HG02852 (cell line): Measurements from ENCODE around the gene LRR1.
"Not testable (repeated sequence)": the region's sequence is repeated elsewhere in the genome, so short reads cannot be mapped to it uniquely, and the experiment has no call there.

Experiments
- ATAC-seq: cut with Tn5 transposase; IDR thresholded peaks from one replicate; pipeline ENCODE4 v1.9.1; 2021; ENCODE audit warnings: mild to moderate bottlenecking, moderate library complexity; ENCODE audit not compliant: unreplicated experiment

Gene LRR1, protein sequence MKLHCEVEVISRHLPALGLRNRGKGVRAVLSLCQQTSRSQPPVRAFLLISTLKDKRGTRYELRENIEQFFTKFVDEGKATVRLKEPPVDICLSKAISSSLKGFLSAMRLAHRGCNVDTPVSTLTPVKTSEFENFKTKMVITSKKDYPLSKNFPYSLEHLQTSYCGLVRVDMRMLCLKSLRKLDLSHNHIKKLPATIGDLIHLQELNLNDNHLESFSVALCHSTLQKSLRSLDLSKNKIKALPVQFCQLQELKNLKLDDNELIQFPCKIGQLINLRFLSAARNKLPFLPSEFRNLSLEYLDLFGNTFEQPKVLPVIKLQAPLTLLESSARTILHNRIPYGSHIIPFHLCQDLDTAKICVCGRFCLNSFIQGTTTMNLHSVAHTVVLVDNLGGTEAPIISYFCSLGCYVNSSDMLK

DNA sequence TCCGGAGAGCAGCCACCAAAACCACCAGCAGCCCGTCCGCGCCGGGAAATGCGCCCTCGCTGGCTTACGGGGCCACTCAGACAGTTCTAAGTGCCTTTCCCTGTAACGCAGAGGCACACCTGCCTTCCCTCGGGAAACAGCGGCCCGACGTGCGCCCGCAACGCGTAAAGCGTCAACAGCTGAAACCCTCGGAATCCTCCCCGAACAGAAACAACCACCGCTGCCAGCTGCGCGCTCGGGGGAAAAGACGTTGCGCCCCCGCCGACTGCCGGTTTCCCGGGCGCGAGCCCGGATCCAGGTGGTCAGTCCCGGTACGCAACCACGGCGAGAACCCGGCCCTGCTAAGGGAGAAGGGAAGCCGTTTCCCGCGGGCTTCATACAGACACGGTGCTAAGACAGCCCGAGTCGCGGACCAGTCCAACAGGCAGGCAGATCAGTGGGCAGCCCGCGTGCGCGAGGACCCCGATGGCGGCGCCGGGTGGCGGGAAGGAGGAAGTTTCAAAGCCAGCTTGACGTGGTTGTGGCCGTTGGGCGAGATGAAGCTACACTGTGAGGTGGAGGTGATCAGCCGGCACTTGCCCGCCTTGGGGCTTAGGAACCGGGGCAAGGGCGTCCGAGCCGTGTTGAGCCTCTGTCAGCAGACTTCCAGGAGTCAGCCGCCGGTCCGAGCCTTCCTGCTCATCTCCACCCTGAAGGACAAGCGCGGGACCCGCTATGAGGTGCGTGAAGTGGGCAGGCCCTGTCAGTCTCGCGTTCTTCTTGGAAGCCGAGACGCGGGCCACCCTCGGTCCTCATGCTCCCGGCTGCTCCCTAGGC, at the start of gene LRR1:
Gene LRR1, plus strand, starts transcription at position 456 of the 816 bp plus-strand sequence. Its CDS starts 81 bp downstream, at position 537.
- peak; percentile 50 for ATAC-seq

DNA sequence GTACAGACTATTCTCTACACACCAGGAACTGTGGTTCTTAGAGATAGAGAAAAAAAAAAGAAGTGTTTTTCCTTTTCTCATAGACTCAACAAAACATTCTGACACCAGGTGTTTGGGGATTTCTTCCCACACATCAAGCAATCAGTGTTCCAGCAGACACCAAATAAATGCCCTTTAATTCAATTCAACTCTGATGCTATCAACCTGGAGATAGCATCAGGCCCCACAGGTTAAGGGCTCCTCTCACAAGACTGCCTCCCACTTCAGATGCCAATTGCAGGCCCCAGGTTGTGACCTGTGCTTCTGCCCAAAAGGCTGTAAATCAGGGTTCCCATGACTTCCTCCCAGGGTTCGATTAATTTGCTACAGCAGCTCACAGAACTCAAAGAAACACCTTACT, 49.3 kb upstream of the LRR1 start:
- ATAC-seq: no peak

DNA sequence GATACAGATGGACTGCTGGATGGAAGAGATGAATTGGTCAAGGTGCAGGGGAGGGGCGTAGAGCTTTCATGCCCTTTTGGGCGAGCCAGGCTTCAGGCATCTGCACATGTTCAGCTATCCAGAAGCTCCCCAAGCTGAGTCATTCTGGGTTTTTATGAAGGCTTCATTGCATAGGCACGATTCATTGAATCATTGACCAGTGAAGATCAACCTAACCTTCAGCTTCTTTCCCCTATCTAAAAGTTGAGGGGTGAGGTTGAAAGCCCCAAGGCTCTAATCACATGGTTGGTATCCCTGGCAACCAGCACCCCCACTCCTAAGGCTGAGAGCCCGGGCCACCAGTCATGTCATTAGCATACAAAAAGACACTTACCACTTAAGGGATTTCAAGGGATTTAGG, 48.9 kb upstream of the LRR1 start:
- ATAC-seq: no peak

DNA sequence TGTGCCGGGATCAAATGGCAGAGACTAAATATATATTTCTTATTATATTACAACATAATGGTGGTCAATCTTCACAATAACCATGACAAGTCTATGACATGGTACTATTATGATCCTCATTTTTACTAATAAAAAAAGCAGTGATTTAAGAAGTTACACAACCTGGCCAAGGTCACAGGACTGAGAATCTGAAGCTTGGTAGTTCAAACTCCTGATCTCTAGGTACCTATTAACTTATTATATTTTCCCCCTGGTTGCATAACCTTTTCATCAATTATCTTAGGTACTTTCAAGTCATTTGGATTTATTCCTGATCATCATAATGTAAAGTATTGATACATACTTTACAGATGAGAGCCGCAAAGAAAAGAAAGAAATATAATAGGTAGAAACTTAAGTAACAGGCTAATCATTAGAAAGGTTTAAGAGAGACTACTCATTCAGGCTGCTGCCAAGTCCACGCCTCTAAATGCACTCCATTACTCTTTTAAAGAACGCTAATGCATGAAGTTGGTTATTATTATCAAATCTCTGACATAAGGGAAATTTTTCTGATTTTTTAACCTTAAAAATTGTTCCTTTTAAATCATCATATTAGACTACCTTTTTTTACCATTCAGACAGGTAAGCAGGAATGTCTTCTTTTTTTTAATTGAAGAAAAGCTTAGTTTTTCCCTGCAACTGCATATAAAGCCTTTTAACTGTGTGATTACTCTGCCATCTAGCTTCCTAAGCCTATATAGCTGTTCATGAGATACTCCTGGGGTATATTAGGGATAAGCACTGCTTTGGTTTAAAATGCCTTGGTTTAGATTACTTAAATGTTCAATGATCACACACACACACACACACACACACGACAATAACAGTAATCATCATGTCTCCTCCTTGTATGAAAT, 48.2 kb upstream of the LRR1 start:
- no peak for ATAC-seq

DNA sequence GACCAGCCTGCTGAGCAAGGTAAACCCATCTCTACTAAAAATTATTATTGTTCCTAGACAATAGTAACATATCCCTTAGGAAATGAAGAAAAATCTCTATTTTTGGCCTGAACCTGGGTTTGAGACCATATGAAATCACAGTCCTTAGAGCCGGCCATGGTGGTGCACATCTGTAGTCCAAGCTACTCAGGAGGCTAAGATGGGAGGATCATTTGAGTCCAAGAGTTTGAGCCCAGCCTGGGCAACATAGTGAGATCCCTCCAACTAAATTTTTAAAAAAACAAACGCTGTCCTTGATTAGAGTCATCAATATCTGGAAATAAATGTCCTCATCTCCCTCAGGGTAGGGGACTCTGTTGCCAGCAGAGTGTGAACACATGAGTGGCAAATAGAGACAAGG, 47.2 kb upstream of the LRR1 start:
- ATAC-seq: no peak

DNA sequence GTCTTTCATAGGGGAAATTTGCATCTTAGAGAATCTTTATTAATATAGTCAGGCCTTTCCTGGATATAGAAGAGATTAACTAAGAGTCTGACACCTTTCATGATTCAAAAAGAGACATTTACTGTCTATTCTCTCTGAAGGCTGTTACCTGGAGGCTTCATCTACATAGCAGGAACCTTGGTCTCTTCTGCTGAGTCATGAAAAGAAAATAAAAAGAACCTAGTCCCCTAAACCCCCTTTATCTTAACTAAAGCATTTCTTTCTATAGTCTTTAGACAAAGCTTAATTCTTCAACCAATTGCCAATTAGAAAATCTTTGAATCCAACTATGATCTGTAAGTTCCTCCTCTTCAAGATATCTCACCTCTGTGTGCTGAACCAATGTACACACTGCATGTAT, 45.6 kb upstream of the LRR1 start:
- no peak for ATAC-seq

DNA sequence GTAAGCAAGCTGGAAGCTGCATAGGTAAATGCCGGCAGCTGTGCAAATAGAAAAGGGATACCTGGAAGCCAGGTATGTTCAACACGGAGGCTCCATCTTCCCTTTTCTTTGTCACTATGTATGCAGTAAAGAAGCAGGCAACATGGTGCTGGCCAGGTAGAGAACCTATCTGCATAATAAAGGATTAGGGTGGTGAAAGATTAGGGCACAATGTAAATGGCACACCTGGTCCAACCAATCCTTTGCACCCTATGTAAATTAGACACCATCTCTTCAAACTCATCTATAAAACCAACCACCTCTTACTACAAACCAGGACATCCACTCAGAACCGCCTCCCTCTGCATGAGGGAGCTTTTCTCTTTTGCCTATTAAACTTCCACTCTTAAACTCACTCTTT, 44.8 kb upstream of the LRR1 start:
- ATAC-seq: no peak

DNA sequence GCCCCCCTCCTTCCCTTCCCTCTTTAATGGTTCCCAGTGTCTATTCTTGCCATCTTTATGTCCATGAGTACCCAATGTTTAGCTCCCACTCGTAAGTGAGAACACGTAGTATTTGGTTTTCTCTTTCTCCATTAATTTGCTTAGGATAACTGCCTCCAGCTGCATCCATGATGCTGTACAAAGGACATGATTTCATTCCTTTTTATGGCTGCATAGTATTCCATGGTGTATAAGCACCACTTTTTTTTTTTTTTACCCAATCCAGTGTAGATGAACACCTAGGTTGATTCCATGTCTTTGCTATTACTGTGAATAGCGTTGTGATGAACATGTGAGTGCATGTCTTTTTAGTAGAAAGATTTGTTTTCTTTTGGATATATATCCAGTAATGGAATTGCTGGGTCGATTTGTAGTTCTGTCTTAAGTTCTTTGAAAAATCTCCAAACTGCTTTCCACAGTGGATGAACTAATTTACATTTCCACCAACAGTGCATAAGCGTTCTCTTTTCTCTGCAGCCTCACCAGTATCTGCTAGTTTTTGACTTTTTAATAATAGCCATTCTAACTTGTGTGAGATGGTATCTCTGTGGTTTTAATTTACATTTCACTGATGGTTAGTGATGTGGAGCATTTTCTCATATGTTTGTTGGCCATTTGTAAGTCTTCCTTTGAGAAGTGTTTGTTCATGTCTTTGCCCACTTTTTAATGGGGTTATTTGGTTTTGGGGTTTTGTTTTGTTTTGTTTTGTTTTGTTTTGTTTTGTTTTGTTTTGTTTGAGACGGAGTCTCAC, 38.6 kb upstream of the LRR1 start:
- no peak for ATAC-seq

DNA sequence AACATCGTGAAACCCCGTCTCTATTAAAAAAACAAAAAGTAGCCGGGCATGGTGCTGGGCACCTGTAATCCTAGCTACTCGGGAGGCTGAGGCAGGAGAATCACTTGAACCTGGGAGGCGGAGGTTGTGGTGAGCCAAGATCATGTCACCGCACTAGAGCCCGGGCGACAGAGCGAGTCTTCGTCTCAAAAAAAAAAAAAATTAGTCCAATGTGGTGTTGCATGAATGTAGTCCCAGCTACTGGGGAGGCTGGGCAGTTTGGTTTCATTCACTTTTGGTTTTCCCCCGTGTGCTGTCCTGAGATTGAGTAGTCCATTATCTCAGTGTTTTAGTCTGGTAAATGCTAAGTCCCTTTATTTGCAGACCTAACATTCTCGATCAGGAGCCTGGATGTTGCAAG, 32.0 kb upstream of the LRR1 start:
- no peak for ATAC-seq

DNA sequence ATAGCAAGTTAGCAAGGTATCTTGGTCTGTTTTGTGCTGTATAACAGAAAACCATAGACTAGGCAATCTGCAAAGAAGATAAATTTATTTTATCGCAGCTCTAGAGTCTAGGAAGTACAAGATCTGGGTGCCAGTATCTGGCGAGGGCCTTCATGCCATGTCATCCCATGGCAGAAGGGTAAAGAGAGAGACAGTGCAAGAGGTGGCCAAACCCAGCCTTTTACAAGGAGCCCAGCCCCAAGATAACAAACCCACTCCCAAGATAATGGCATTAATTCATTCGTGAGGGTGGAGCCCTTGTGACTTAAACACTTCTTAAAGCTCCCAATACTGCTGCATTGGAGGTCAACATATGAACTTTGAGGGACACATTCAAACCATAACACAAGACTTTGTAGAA, 29.5 kb upstream of the LRR1 start:
- no peak for ATAC-seq

DNA sequence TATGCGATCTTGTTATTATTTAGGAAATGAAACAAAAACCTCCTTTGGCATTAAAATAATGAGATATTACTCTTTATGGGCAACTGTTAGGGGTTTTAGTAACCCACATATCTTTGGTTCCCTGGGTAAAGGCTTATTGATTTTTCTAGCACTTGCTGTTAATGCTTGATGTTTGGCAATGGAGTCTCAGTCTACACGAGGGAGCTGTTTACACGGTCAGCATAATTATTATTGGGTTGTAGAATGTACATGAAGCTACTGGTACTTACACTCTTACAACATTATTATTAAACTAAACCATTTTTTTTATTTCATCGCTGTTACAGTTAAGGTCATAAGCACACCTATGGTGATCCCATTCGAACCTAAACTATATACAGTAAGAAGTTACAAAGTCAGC, 24.7 kb upstream of the LRR1 start:
- no peak for ATAC-seq

DNA sequence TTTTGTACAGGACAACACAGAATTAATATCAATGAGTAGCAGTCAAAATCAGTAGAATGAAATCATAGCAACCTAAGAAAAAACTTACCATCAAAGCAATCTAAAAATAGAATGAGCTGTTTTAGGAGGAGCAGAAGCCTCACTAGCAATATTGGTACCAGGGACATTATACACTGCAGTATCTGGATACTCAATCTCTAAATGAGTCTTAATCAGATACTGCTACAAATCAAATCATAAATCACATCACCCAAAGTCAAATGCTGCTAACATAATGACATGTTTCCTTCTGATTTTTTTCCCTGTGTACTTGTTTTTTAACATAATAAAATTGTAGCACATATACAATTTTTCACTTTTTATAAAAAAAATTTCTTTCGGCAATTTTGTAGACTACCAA, 20.6 kb upstream of the LRR1 start:
- ATAC-seq: no peak

DNA sequence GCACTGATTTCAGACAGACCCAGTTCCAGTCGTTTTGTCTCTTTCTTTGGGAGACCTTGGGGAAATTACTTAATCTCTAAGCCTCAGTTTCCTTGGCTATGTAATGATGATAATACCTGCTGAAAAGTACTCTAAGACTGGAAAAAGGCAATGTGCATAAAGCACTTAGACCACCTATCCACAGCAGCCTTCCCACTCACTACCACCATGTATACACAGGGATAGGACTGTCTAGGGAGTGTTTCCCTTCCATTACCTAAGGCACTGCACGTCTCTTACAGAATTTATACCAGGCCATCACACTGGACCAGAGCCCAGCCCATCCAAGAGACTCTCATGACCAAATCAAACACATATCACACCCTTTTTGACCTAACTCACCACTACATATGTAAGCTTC, 18.9 kb upstream of the LRR1 start:
- ATAC-seq: no peak

DNA sequence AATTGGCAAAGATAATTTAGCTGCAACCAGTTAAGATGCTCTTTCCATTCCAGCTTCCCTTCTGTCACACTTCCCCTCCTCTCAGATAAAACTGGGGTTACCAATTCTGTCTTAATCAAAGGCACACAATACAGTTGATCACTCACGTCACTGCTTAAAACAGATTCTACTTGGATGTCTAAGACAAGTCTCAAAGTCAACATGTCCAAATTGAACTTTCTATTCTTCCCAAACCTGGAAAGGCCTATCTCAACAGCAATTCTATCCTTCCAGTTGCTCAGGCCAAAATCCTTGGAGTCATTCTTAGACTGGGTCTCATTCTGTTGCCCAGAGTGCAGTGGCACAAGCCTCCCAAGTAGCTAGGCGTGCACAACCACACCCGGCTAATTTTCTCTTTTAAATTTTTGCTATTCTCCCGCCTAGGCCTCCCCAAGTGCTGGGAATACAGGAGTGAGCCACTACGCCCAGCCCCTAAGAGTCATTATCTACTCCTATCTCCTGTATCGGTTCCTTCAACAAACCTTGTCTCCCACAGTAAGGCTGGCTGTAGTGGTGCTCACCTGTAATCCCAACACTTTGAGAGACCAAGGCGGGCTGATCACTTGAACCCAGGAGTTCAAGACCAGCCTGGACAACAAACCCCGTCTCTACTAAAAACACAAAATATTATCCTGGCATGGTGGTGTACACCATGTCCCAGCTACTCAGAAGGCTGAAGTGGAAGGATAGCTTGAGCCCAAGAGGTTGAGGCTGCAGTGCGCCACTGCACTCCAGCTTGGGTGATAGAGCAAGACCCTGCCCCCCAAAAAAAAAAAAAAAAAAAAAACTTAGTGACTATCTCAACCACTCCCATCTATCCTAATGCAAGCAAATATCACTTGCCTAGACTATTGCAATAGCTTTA, 17.3 kb upstream of the LRR1 start:
- ATAC-seq: no peak

DNA sequence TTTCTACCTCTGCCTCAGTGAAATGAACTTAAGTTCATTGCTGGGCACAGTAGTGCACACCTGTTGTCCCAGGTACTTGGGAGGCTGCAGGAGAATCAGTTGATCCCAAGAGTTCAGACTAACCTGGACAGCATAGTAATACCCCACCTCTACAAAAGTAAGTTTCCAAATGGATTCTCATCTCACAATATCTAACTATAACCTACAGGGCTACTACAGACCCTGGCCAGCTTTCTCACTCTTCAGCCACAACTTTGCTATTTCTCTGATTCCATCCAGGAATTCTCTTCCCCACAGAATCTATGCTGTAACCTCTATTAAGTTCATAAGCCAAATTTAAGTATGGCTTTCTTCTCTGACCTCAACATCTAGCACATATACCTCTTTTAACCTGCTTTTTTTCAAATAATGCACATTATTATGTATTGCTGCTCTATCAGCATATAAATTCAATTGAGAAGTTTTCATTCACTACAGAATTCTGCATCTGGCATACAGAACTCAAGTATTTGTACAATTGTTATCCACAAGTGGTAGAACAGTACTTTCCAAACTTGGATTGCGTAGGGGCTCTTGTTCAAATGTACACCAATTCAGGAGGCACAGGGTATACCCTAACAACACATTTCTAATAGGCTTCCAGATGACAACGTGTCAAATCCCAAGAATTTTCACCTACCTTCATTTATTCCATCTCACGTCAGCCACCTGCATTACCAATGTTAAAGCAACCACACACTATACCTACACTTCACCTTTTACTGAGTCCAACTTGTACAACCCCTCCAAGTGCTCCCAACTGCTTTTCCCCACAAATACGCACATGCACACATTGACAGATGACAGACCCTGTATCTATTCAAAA, 16.4 kb upstream of the LRR1 start:
- ATAC-seq: no peak

DNA sequence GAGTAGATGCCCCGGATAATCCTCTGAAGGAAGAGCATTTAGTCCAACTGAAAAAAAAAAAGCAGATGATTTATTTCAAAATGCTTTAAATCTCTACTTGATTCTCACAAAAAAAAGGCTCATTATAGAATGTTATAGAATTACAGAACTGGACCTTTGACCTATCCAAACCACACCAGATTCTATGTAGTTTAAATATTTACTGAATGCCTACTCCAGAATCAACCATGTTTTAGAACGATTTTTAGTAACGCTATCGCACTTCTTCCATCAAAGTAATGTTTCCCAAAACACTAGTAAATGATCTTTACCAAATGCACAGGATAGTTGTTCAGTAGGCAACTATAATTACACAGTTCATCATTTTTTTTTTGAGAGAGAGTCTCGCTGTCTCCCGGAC, 15.1 kb upstream of the LRR1 start:
- ATAC-seq: no peak

DNA sequence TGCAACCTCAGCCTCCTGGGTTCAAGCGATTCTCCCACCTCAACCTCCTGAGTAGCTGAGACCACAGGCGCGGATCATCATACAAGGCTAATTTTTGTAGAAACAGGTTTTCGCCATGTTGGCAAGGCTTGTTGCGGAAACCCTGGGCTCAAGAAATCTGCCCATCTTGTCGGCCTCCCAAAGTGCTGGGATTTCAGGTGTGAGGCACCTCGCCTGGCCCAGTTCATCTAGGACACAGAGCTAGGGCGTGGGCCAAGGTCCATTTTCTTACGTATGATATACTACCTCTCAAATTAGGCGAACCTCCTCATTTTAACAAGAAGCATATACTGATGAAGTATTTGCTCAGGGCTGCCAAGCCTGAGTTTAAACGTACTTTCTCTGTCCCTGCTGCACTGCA, 14.7 kb upstream of the LRR1 start:
- ATAC-seq: no peak

DNA sequence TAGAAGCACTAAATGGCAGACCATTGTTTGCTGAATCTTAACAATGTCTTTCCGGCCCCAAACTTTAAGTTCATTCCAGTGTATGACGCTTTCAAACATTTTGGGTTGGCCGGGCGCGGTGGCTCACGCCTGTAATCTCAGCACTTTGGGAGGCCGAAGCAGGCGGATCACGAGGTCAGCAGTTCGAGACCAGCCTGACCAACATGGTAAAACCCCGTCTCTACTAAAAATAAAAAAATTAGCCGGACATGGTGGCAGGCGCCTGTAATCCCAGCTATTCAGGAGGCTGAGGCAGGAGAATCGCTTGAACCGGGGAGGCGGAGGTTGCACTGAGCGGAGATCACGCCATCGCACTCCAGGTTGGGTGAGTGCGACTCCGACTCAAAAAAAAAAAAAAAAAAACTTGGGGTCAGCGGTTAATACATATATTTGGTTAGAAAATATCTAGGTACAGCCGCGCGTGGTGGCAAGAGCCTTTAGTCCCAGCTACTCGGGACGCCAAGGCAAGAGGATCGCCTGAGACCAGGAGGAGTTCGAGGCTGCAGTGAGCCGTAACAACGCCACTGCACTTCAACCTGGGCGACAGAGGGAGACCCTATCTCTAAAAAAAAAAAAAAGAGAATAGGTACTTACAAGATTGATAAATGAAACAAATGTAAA, 13.6 kb upstream of the LRR1 start:
- ATAC-seq: not testable (repeated sequence)
